GM12864 (cell line): ENCODE data around the gene SHTN1.

Experiments
- DNase-seq: peaks from one replicate; pipeline ENCODE4 v3.0.0-alpha.2; 2011; ENCODE audit warnings: low read depth
- H3K4me3 ChIP-seq: 2 replicates; pipeline ENCODE4 v1.5.1; 2011; ENCODE audit warnings: mild to moderate bottlenecking, low read depth, low read length, control low read depth
- TF ChIP-seq, protein P1 (sequence below): IDR thresholded peaks from 2 replicates; pipeline ENCODE4 v1.5.1; 2011; ENCODE audit warnings: low read depth, mild to moderate bottlenecking, moderate library complexity, low read length, control low read depth, inconsistent platforms; ENCODE audit errors: missing control alignments

The SHTN1 gene

DNA sequence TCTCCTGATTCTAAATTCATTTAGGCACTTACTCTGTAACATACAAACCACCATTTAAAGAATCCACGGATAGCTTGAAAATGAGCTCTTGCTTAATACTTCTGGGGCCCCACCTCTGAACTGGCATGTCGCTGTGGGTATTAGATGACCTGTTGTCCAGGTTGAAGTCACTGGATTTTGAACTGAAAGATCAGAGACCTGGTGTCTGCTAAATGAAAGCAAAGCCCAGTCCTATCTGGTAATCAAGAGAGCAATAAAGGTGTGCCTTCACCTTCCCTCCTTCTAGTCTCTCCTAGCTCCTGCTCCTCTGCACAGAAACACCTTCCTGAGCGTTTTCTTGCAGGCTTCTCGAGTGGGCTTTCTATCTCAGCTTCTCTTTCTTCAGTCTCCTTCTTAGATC, 151.3 kb downstream of the SHTN1 start:
- H3K4me3 ChIP-seq: no peak overlapping the region
- no peak for DNase-seq
- TF ChIP-seq, protein P1, sequence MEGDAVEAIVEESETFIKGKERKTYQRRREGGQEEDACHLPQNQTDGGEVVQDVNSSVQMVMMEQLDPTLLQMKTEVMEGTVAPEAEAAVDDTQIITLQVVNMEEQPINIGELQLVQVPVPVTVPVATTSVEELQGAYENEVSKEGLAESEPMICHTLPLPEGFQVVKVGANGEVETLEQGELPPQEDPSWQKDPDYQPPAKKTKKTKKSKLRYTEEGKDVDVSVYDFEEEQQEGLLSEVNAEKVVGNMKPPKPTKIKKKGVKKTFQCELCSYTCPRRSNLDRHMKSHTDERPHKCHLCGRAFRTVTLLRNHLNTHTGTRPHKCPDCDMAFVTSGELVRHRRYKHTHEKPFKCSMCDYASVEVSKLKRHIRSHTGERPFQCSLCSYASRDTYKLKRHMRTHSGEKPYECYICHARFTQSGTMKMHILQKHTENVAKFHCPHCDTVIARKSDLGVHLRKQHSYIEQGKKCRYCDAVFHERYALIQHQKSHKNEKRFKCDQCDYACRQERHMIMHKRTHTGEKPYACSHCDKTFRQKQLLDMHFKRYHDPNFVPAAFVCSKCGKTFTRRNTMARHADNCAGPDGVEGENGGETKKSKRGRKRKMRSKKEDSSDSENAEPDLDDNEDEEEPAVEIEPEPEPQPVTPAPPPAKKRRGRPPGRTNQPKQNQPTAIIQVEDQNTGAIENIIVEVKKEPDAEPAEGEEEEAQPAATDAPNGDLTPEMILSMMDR: no peak

DNA sequence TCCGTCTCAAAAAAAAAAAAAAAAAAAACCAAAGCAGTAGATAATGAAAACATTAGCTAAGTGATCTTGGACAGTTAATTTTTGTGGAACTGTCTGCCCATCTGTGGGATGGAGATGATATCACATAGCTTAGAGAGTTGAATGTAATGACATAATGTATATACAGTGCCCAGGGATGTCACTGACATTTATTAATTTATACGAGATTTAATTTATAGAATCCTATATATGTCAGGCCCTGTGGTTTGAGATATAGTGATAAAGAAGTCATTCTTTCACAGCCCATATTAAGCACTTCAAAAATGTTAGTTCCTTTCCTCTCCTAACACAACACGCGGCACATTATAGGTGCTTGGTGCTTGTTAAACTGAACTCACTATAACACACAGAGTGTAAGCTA, 151.7 kb downstream of the SHTN1 start:
- H3K4me3 ChIP-seq: no peak overlapping the region
- DNase-seq: no peak
- TF ChIP-seq, protein P1: no peak

DNA sequence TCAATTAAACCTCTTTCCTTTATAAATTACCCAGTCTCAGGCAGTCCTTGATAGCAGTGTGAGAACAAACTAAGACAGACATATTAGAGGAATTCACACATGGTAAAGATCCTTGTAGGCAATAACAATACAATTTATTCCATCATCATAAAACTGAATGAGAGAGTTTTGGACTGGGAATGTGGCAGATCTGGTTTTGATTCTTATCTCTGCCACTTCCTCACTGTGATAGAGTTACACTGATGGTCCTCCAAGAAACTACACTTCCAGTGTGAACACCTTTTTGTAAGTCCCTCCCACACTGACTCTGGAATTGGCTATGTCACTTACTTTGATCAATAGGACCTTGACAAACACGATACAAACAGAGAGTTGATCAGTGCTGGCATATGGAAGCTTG, 152.7 kb downstream of the SHTN1 start:
- no peak for DNase-seq
- H3K4me3 ChIP-seq: no peak overlapping the region
- TF ChIP-seq, protein P1: no peak

DNA sequence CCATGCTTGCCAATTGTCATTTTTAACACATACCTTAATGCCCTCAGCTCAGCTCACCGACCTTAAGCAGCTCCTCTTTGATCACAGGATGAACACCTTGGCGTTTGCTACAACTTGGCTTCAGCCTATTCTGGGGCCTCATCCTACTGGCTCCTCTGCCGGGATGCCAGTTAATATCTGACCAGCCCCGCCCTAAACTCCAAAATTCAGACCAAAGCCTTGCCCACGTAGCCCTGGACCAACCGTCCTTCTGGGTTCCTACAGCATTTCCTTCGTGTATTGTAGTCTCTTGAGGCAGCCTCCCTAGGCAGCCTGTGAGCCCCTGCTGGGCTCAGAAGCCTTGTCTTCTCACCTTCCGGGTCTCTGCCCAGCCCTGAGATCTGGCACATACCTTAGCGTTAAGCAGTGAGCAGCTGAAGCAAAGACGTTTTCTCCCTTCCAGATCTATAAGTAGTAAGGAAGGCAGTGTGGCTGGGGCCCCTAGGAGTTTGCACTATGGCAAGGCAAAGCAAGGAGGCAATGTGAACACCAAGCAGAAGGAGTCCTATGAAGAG, 154.9 kb downstream of the SHTN1 start:
- TF ChIP-seq, protein P1: no peak
- no peak for DNase-seq
- peak overlapping the region; percentile 60 for H3K4me3 ChIP-seq

DNA sequence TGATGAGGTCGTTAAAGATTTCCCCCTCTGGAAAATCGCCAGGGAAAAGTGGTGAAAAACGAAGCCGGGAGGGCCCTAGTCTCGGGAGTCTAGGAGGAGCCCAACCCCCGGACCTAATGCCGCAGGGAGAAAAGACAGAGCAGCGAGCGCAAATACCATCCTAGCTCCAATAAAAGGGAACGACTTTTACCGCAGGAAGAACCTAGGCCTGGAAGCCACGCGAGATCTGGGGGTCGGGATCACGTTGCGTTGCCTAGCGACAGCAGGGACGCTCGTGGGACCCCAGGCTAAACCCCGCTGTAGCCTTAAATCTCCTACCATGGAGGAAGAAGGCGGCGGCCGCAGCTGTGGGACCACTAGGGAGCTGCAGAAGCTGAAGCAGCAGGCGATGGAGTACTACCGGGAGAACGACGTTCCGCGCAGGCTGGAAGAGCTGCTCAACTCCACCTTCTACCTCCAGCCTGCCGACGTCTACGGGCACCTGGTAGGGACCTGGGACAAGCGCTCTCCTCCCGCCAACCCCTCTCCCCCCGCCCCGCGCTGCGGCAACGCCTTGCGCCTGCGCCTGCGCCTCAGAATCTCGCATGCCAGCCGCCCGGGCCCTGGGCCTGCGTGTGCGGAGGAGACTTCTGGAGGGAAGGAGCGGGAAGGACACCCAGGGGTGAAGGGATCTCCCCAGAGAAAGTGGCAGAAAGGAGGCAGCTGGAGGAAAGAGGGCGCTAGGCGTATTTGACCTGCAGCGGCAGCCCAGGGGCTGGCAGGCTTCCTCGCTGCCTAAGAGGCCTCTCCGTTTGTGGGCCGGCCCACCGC, 155.5 kb downstream of the SHTN1 start, which contains the start of gene ENO4:
Gene ENO4, plus strand, starts transcription at position 252 of the 810 bp plus-strand sequence. Its CDS starts 68 bp downstream, at position 320.
- DNase-seq: no peak
- TF ChIP-seq, protein P1: no peak
- H3K4me3 ChIP-seq: peak within 1 kb of the TSS; percentile 60

DNA sequence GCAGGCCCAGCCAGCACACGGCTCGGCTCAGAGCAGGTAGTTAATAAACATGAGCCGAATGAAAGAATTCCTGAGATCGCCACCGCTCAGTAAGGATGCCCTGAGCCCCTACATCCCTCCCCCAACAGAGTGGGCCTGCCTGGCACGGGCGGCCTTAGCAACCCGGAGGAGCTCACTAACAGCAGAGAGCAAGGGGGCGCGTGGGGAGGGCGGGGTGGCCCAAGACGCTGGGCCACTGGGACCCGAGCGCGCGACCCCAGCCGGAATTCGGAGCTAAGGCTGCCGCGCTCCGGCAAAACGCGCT, 156.1 kb downstream of the SHTN1 start:
- H3K4me3 ChIP-seq: peak overlapping the region; percentile 60
- TF ChIP-seq, protein P1: no peak
- DNase-seq: no peak
